Measurements from ENCODE around the gene AQR. TPM values are rescaled to one million over a fixed set of nuclear protein-coding genes. Genes with fewer than 3 reads are reported as not detected.
"Not testable (repeated sequence)": the region's sequence is repeated elsewhere in the genome, so short reads cannot be mapped to it uniquely, and the experiment has no call there.

The AQR gene
- total and polyA plus RNA-seq, 11 donors = 5.3 to 16.0 (median 12.0) TPM

DNA sequence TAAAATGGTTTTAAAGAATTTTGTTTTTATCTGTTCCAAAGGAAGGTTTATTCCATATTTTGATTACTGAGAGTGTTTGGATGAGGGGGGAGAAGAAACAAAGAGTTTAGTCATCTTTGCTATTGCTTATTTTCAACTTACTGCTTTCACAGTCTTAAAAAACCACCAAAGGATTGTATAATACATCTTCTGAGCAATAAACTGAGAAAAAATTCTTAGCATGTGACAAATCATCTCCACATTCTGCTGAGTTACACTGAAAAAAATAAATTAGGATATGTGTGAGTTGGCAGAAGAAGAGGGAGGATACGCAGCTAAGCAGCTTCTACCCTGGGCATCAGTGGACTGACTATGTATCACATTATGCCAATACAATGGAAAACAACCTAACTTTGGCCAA, 151.0 kb downstream of the AQR start:
- Histone ChIP-seq H3K4me1 (peaks cover 0 to 5% (median 0%) of the 10 kb centered on the region in 12 donors), H3K4me3 (no peak overlapping the region), H3K27ac (no peak overlapping the region), H3K36me3 (no peaks in the 10 kb centered on the region), H3K9me3 (no peaks in the 10 kb centered on the region), H3K27me3 (peaks cover 0 to 3% (median 0%) of the 10 kb centered on the region in 9 donors)
- no peak for DNase-seq
- intact Hi-C loops (cut with DNase I) = no loop called here
- no peak for ATAC-seq
- TF ChIP-seq, protein P1, sequence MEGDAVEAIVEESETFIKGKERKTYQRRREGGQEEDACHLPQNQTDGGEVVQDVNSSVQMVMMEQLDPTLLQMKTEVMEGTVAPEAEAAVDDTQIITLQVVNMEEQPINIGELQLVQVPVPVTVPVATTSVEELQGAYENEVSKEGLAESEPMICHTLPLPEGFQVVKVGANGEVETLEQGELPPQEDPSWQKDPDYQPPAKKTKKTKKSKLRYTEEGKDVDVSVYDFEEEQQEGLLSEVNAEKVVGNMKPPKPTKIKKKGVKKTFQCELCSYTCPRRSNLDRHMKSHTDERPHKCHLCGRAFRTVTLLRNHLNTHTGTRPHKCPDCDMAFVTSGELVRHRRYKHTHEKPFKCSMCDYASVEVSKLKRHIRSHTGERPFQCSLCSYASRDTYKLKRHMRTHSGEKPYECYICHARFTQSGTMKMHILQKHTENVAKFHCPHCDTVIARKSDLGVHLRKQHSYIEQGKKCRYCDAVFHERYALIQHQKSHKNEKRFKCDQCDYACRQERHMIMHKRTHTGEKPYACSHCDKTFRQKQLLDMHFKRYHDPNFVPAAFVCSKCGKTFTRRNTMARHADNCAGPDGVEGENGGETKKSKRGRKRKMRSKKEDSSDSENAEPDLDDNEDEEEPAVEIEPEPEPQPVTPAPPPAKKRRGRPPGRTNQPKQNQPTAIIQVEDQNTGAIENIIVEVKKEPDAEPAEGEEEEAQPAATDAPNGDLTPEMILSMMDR (IDR thresholded peaks at IDR 0.05) = no peak
- no peak for TF ChIP-seq POLR2A (IDR thresholded peaks at IDR 0.05)
- 90 to 97% (median 92%) methylated on average over 1 of the region's 1 CpG for WGBS, 4 donors

DNA sequence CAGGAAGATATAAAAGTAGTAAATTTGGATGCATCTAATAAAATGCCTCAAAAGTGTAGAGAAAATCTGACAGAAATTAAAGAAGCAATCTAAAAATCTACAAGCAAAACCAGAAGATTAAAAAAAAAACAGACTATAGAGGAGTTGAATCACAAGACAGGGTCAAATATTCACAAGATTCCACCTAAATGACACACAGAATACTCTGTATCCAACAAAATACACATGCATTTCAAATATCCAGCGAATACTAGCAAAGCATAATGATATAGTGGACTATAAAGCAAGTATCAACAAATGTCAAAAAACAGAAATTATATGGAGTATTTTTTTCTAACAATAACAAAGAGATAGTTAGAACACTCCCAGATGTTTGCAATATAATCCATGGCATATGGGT, 153.7 kb downstream of the AQR start:
- TF ChIP-seq, protein P1 (IDR thresholded peaks at IDR 0.05) = no peak
- TF ChIP-seq POLR2A (IDR thresholded peaks at IDR 0.05) = no peak
- DNase-seq = no peak
- H3K27me3 ChIP-seq = no peaks in the 10 kb centered on the region
- H3K36me3 ChIP-seq = no peaks in the 10 kb centered on the region
- 74 to 89% (median 81%) methylated on average over 1 of the region's 1 CpG for WGBS, 4 donors
- no peak overlapping the region for H3K4me3 ChIP-seq
- intact Hi-C loops (cut with DNase I) = no loop called here
- no peak overlapping the region for H3K27ac ChIP-seq
- peaks cover 0 to 15% (median 3%) of the 10 kb centered on the region in 12 donors for H3K4me1 ChIP-seq
- no peak for ATAC-seq
- H3K9me3 ChIP-seq = no peaks in the 10 kb centered on the region

DNA sequence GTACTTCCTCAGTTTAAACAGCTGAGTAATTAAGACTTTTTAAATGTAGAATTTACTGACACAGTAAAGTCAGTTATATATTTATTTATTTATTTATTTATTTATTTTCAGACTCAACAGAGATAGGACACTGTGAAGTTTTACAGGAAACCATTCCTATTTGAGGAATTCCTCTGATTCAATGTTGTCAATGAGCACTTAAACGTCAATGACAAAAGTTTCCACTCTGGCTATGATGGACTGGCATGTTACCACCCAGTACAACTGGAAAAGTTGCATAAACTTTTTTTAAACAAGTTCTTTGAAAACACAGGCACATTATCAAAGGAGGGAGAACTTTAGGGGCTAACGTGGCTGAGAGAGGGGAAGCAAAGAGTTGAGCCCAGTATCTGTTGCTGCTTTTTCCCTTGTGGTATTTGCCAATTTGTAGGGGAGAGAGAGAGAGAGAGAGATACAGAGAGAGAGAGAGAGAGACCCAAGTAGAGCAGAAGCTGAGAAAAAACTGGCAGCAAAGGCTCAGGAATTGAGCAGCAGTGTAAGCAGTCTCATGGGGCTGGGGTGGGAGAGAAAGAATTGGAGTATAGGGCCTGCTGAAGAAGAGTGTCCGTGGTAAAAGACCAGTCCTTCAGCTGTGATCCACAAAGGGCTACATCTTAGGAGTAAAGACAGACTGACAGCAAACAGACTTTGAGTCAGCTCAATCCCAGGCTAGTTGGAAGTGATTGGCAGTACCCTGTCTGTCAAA, 155.9 kb downstream of the AQR start:
- Histone ChIP-seq H3K9me3 (no peaks in the 10 kb centered on the region), H3K36me3 (no peaks in the 10 kb centered on the region), H3K27me3 (no peaks in the 10 kb centered on the region), H3K4me1 (peaks cover 0 to 15% (median 3%) of the 10 kb centered on the region in 12 donors), H3K4me3 (no peak overlapping the region), H3K27ac (peak overlapping the region in 1 of 12 donors; percentile 17)
- DNase-seq (no peak), ATAC-seq (peak in 3 of 4 donors; percentile 13 to 41 (median 18))
- intact Hi-C loops (cut with DNase I) = no loop called here
- TF ChIP-seq, protein P1 (IDR thresholded peaks at IDR 0.05) = no peak
- no peak for TF ChIP-seq POLR2A (IDR thresholded peaks at IDR 0.05)
- WGBS, 4 donors = 10 to 21% (median 17%) methylated on average over 3 of the region's 3 CpGs

DNA sequence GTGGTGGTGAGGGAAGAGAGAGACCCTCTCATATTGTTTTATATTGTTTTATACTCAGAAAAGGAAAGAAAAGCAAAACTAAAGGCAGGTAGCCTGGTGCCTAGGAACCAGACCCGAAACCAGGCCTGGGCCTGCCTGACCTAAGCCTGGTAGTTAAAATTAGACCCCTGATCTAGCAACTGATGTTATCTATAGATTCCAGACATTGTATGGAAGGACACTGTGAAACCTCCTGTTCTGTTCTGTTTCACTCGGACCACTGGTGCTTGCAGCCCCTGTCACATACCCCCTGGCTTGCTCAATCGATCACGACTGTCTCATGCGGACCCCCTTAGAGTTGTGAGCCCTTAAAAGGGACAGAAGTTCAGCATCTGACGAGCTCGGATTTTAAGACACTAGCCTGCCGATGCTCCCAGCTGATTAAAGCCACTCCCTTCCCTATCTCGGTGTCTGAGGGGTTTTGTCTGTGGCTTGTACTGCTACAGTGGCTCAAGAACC, 156.6 kb downstream of the AQR start:
- ATAC-seq; H3K9me3 ChIP-seq; H3K36me3 ChIP-seq; DNase-seq; H3K27me3 ChIP-seq; H3K4me3 ChIP-seq; intact Hi-C loops (cut with DNase I): not testable (repeated sequence)
- Histone ChIP-seq H3K4me1 (peaks cover 0 to 15% (median 3%) of the 10 kb centered on the region in 12 donors), H3K27ac (peak overlapping the region in 2 of 12 donors; percentile 17 to 30)
- 28 to 33% (median 32%) methylated on average over 9 of the region's 9 CpGs for WGBS, 4 donors

Data from heart left ventricle (tissue), 16 donors.